NCI-H226 (cell line): ENCODE measurements around the gene SCRN2.
A peak's percentile ranks its signal among the peaks of the same experiment; 100 is the strongest.

Experiments
- DNase-seq: peaks from one replicate; pipeline ENCODE4 v3.0.0-alpha.2; 2015

The SCRN2 gene

GRCh38 chr17:47840742-47841487, at the start of gene SCRN2:
SCRN2 (minus strand) TSS chr17:47841273; CDS start chr17:47840843, 430 bp downstream.
- peak; percentile 82 for DNase-seq

- DNase-seq, result peak; percentile 47
Measured at GRCh38 chr17:47889734-47890529, 48.9 kb upstream of the SCRN2 start.

DNA sequence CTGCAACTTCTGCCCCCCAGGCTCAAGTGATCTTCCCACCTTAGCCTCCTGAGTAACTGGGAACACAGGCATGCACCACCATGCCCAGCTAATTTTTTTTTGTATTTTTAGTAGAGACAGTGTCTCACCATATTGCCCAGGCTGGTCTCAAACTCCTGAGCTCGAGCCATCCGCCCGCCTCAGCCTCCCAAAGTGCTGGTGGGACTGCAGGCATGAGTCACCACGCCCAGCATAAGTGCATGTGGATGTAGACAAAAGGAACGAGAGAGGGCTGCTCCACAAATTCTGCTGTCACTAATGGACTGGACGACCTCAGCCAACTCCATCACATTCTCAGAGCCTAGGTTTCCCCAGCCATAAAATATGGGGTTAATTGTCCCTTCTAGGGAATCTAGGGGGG, 47.2 kb upstream of the SCRN2 start:
- no peak for DNase-seq

GRCh38 chr17:47884905-47885730, 44.0 kb upstream of the SCRN2 start:
- DNase-seq, result no peak

GRCh38 chr17:47884427-47884740, 43.3 kb upstream of the SCRN2 start:
- no peak for DNase-seq

DNA sequence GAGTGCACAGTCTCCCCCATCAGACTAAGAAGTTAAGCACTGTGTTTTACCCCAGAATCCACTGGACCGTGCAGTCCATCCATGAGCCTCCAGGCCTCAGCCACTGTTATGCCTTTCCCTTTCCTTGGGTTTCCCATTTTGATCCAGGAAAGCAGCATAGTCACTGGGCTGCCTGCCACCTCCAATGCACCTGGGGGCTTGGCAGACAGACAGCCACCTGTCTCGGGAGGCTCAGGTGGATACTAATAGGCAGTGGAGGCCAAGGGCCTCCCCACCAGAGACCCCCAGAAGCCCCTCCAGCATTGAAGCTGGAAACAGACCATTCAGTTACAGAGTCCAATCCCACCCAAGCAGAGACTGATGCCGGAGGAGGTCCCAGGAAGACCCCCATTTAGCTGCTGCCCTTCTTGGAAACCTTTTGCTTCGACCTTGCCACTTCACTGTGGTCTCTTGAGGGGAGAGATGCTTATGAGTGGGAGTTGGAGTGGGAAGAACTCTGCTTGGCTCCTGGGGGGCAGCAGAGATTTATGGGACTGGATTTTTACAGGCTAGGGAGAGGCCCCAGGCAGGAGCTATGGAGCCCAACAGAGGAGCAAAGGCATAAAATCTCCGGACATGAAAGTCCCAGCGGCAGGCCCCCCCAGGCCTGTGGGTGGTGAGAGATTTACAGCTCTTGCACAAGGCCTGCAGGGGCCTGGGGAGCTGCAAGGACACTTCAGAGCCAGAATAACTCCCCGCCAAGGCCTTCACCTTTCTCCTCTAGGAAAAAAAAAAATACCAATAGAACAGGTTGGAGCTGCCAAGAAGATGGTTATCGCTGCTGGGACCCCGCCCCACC, 42.7 kb upstream of the SCRN2 start:
- DNase-seq, result no peak

DNA sequence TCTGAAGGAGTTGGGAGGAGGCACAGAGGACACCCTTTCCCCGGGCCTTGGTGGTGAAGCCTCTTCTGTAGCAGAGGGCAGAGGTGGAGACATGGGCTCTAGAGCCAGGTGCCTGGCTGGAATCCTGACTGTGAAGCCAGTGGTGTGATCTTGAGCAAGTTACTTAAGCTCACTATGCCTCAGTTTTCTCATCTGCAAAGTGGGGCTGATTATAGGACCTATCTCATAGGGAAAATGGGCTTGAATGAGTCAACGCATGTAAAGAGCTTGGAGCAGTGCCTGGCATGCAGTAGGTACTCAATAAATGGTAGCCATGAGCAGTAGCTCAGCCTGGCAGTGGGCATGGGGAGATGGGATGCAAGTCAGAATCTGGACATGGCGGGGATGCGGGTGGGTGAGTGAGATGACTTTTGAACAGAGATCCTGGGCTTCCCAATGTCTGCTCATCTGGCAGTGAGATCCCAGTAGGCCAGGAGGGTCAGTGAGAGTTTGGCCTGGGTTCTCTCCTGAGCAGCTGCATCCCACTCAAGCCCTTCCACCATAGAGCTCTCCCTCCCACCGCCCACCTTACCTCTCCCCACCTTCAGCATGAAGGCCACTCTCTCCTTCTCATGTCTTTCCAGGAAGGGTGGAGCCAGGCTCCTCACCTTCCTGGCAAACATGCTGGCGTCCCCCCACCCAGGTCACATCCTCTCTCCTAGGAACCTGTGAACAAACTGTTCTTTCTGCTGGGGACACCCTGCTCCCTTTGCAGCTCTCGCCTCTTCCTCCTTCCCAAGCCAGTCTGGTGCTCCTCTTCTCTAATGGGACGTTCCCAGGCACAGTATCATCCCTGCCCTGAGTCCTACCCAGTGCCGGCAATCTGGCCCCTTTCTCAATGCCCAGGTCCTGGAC, 41.9 kb upstream of the SCRN2 start:
- no peak for DNase-seq

DNA sequence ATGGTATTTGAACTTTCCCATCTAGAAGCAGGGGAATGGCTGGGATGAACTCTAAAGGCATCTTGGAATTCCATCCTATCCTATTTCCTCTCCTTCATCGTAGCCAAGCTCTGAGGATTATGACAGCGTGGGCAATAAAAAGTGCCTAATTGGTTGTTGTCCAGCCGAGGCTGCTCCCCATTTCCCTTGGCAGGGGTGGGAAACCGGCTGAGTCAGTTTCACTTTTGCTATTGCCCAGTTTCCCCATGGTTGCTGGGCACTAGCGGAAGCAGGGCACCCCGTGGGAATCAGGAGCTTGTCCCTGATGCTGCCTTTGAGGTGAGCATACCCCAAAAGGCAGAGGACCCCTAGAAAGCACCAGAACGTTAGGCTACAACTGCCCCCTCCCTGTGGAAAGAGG, 41.2 kb upstream of the SCRN2 start:
- peak; percentile 8 for DNase-seq

DNA sequence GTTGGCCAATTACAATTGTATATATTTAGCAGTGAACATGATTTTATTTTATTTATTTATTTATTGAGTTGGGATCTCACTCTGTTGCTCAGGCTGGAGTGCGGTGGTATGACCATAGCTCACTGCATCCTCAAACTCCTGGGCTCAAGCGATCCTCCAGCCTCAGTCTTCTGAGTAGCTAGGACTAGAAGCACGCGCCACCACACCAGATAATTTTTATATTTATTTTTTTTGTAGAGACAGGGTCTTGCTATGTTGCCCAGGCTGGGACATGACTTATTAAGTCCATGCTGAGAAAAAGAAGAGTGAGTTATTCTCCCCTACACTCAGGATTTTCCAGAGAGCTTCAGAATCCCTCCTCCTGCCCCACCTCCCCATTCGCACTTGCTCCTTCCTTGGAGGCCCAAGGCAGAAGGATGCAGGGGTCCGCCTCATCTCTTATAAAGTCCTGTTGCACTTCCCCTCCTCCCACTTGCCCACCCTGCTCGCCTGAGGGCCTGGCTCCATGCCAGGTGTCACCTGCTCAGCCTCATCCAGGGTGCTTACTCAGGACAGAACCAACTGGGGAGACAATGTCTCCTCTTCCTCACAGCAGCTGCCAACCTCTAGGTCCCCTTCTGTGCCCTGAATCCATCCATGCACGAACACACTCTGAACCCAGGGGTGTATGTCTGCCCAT, 38.8 kb upstream of the SCRN2 start:
- DNase-seq, result no peak

DNA sequence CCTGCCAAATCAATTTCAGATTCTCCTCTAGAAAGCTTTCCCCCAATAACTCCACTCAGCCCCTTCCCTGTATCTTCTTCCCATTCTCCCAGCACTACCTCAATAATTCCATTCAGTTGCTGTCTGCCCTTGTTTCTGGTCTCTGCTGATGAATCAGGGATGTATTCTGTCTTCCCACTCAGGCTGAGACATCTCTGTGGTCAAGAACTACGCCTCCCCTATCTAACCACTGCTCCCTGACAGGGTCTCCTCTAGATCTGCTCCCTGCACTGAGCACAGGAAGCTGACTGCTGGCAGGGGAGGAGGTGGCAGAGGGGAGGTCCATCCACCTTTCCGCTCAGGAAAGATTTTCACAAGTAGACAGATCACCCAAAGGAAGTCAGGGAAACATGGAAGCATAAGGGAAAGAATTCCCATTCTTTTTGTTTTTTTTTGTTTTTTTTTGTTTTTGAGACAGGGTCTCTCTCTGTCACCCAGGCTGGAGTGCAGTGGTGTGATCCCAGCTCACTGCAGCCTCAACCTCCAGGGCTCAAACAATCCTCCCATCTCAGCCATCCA, 38.0 kb upstream of the SCRN2 start:
- DNase-seq, result peak; percentile 82

DNA sequence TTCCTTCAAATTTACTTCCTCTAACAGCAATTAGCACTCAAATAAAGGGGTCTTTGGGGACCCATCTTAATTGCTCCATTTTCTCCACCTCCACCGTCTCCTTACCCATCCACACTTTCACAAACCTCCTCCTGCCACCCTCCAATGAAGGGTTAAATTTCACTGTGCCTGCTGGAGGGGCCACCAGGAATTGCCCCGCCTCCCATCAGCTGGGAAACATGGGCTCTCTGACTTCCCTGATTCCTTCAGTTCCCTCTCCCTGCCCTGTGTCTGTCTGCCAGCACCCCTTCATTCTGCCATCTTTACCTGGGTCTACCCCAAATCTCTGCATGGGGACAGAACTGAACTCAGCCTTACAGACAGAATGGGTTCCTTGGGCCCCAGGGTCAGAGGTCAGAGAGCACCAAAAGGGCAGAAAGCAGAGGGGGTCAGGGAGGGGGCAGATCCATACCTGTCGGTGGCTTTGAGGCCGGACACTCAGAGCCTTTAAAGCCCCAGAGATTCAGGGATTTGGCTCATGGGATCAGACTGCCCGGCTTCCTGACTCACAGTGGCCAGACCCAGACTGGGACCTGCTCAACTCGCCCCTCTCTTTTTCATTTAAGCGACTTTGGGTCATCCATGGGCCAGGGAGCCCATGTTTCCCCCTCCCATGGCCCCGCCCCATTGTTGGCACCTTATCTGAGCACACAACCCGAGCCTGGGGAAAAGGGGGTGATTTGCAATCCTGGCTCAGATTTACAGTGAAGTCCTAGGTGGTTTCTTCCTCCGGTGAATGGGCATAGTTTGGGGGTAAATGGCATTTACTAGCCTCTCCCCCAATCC, 37.3 kb upstream of the SCRN2 start:
- DNase-seq, result peak; percentile 9

DNA sequence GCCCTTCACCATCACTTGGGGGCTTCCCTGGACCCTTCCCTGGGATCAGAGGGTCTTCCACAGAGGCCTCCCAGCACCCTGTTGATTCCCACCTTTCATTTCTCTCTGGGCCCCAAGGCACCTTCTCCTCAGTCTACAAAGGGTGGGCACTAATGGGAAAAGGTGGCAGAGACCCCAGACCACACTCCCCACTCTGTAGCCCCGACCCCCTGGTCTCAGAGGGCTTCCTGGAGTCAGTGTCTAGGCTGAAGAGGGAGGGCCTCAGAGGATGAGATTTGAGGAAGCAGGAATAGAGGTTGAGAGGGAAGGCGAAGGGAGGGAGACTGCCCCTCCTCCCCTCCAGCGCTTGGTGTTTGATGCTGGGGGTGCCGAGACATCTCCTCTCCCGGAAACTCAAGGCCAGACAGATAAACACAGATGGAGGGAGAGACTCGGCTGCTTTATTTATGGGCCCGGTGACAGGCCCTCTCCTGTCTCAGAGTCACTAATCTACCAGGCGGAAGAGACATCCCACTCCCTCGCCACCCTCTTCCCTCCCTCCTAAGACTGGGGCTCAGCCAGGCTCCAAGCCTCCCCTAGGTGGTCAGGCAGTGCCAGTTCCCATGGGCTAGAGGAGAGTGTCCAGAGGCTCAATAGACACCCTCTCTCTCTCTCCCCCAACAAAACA, 36.4 kb upstream of the SCRN2 start:
- no peak for DNase-seq

- peak; percentile 64 for DNase-seq
Measured at GRCh38 chr17:47875011-47875985, 34.2 kb upstream of the SCRN2 start.

- DNase-seq, result no peak
Measured at GRCh38 chr17:47873200-47874090, 32.4 kb upstream of the SCRN2 start.

DNA sequence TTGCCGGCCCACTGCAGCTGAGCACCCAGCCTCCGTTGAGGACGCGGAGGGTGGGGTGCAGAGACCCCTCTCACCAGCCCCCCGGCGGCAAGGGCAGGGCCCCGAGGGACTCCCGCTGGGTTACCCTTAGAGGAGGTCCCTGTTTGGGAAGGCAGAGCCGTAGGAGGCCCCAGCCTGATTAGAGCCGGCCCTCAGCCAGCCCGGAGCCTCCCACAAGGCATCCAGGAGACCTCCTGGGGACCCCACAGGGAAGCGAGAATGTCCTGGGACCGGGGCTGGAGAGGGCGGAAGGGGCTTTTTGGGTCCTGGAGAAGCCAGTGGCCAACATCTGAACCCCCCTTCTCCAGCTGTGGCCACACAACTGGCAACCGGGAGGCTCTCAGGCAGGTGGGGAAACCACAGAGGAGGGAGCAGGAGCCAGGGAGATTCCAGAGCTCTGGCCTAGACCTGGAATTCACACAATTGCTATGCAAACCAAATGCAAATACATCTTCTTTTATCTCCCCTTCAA, 31.6 kb upstream of the SCRN2 start:
- peak; percentile 43 for DNase-seq

DNA sequence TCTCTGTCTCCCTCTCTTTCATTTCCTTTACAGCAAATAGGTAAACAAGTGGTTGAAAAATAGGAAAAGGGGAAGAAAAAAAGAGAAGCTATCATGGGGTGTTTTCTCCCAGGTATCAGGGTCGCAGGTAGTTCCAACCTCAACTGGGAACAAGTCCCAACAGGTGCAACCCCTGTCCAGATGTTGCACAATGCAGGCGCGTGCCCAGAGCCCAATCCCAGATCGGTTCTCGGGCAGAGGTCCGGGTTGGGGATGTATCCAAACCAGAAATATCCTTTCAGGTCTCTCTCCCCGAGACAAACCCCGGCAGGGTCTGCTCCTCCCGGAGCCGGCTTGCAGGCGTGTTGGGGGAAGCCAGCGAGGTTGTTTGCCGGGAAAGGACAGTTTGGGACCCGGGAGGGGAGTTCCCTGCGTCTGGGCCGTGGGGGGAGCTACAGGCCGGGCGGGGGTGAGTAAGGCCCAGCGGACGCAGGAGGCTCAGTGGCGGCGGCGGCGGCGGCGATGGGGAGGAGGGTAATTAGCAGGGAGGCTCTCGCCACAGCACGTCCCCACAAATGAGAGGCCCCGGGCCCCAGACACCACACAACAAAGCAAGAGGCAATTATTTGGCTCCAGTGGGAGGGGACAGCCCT, 31.1 kb upstream of the SCRN2 start:
- no peak for DNase-seq
